ENCODE results near the gene MGRN1.

DNA sequence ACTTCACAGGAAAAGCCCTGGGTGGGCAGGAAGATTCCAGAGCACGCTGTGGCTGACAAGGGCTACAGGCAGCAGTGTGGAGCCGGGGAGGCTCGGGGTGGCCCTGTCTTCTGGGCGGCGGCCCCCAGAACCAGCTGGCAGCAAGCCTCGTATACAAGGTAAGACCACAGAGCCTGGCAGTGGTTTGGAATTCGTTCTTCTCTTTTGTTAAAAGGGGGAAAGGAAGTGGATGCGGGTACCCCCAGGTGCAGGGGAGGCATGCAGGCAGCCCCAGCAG, 16.0 kb upstream of the MGRN1 start:
- TF ChIP-seq, protein P1, sequence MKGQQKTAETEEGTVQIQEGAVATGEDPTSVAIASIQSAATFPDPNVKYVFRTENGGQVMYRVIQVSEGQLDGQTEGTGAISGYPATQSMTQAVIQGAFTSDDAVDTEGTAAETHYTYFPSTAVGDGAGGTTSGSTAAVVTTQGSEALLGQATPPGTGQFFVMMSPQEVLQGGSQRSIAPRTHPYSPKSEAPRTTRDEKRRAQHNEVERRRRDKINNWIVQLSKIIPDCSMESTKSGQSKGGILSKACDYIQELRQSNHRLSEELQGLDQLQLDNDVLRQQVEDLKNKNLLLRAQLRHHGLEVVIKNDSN (IDR thresholded peaks at IDR 0.05): no peak
- TF ChIP-seq YY1 (IDR thresholded peaks at IDR 0.05; ENCODE audit: low read depth) (no peak), RAD21 (IDR thresholded peaks at IDR 0.05; ENCODE audit: low read depth) (no peak), ZBTB7A (IDR thresholded peaks at IDR 0.05; ENCODE audit: low read depth) (no peak), TAF1 (IDR thresholded peaks at IDR 0.05; ENCODE audit: low read depth) (no peak), EP300 (IDR thresholded peaks at IDR 0.05; ENCODE audit: borderline replicate concordance) (no peak), CREB1 (IDR thresholded peaks at IDR 0.05; ENCODE audit: low read depth) (no peak), NFIC (IDR thresholded peaks at IDR 0.05) (no peak), CEBPB (IDR thresholded peaks at IDR 0.05) (no peak), TCF12 (IDR thresholded peaks at IDR 0.05; ENCODE audit: low read depth) (no peak), EGR1 (IDR thresholded peaks at IDR 0.05) (no peak)
- TF ChIP-seq, protein P2, sequence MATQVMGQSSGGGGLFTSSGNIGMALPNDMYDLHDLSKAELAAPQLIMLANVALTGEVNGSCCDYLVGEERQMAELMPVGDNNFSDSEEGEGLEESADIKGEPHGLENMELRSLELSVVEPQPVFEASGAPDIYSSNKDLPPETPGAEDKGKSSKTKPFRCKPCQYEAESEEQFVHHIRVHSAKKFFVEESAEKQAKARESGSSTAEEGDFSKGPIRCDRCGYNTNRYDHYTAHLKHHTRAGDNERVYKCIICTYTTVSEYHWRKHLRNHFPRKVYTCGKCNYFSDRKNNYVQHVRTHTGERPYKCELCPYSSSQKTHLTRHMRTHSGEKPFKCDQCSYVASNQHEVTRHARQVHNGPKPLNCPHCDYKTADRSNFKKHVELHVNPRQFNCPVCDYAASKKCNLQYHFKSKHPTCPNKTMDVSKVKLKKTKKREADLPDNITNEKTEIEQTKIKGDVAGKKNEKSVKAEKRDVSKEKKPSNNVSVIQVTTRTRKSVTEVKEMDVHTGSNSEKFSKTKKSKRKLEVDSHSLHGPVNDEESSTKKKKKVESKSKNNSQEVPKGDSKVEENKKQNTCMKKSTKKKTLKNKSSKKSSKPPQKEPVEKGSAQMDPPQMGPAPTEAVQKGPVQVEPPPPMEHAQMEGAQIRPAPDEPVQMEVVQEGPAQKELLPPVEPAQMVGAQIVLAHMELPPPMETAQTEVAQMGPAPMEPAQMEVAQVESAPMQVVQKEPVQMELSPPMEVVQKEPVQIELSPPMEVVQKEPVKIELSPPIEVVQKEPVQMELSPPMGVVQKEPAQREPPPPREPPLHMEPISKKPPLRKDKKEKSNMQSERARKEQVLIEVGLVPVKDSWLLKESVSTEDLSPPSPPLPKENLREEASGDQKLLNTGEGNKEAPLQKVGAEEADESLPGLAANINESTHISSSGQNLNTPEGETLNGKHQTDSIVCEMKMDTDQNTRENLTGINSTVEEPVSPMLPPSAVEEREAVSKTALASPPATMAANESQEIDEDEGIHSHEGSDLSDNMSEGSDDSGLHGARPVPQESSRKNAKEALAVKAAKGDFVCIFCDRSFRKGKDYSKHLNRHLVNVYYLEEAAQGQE (IDR thresholded peaks at IDR 0.05; ENCODE audit: low read depth): no peak
- TF ChIP-seq, protein P3, sequence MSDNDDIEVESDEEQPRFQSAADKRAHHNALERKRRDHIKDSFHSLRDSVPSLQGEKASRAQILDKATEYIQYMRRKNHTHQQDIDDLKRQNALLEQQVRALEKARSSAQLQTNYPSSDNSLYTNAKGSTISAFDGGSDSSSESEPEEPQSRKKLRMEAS (IDR thresholded peaks at IDR 0.05): no peak

Measured in Ishikawa (cell line).